Thoracic aorta (tissue), 2 donors: ENCODE measurements around the gene PARD3B. TPM values are rescaled to one million over a fixed set of nuclear protein-coding genes. Genes with fewer than 3 reads are reported as not detected.

Source experiments
- ATAC-seq: fragments of 150-250 bp; one replicate; pipeline ENCODE4 v1.8.0; 2017; ENCODE audit warnings: low read depth; ENCODE audit not compliant: insufficient number of reproducible peaks, low FRiP score
- DNase-seq: peaks from one replicate; pipeline ENCODE4 v3.0.0-alpha.2; 2020; ENCODE audit warnings: low spot score
- H3K27ac ChIP-seq, 2 donors: fragments of 200-600 bp; sonication (generic); 1 replicate in 1 of 2; 2 replicates in 1 of 2; pipeline ENCODE4 v1.5.1; 2016; ENCODE audit warnings: mild to moderate bottlenecking in 2 of 2, moderate library complexity in 2 of 2
- H3K27me3 ChIP-seq: fragments of 200-600 bp; sonication (generic); replicated peaks from 2 replicates; pipeline ENCODE4 v1.6.0; 2016; ENCODE audit warnings: mild to moderate bottlenecking; ENCODE audit not compliant: insufficient read depth
- H3K36me3 ChIP-seq: fragments of 200-600 bp; sonication (generic); one replicate; pipeline ENCODE4 v1.5.1; 2016
- H3K4me1 ChIP-seq, 2 donors: fragments of 200-600 bp; sonication (generic); 1 replicate in 1 of 2; 2 replicates in 1 of 2; pipeline versions ENCODE4 v1.5.1 to v1.6.0; 2016; ENCODE audit warnings: low read depth in 2 of 2, mild to moderate bottlenecking in 1 of 2; ENCODE audit not compliant: control insufficient read depth in 1 of 2
- H3K4me3 ChIP-seq: fragments of 200-600 bp; sonication (generic); 2 replicates; pipeline ENCODE4 v1.5.1; 2016; ENCODE audit warnings: mild to moderate bottlenecking
- H3K9me3 ChIP-seq: fragments of 200-600 bp; sonication (generic); 2 replicates; pipeline ENCODE4 v1.5.1; 2016
- total RNA-seq, 2 donors: library from RNA; depleted of rRNA; stranded (reverse); fragments of >200 nt; gene quantifications; one replicate each; pipeline versions ENCODE4 v1.1.0 to v1.2.3, GENCODE V29; 2016
- TF ChIP-seq, protein P1 (sequence below): fragments of 200-600 bp; sonication (generic); IDR thresholded peaks from one replicate; pipeline ENCODE4 v1.5.1; 2019; ENCODE audit warnings: antibody characterized with exemption

PARD3B gene
- total RNA-seq, 2 donors from 2014 or later: 25.7 to 34.5 TPM

DNA sequence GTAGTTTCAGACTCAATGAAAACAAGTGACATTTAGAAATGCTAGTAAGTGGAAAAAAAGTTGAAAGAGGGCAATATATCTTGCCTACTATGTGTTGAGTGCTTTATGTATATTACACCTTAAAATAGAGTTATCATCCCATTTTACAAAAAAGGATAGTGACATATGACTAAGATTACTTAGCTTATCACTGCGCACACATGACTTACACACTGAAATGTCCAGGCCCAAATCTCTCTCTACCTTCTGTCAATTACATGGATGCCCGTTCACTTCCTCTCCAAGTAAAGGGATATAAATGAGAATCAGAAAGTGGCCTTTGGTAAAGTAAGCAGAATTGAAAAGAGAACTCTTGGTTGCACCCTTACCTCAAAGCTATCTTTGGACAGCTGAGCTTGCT lies 3.6 kb upstream of the PARD3B start:
- H3K36me3 ChIP-seq: no peaks in the 10 kb centered on the region
- no peaks in the 10 kb centered on the region for H3K9me3 ChIP-seq
- no peak overlapping the region for H3K27ac ChIP-seq
- no peaks in the 10 kb centered on the region for H3K27me3 ChIP-seq
- H3K4me1 ChIP-seq: peaks cover 4 to 6% of the 10 kb centered on the region in 2 donors
- TF ChIP-seq, protein P1, sequence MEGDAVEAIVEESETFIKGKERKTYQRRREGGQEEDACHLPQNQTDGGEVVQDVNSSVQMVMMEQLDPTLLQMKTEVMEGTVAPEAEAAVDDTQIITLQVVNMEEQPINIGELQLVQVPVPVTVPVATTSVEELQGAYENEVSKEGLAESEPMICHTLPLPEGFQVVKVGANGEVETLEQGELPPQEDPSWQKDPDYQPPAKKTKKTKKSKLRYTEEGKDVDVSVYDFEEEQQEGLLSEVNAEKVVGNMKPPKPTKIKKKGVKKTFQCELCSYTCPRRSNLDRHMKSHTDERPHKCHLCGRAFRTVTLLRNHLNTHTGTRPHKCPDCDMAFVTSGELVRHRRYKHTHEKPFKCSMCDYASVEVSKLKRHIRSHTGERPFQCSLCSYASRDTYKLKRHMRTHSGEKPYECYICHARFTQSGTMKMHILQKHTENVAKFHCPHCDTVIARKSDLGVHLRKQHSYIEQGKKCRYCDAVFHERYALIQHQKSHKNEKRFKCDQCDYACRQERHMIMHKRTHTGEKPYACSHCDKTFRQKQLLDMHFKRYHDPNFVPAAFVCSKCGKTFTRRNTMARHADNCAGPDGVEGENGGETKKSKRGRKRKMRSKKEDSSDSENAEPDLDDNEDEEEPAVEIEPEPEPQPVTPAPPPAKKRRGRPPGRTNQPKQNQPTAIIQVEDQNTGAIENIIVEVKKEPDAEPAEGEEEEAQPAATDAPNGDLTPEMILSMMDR: no peak
- H3K4me3 ChIP-seq: no peak overlapping the region
- no peak for ATAC-seq
- no peak for DNase-seq

DNA sequence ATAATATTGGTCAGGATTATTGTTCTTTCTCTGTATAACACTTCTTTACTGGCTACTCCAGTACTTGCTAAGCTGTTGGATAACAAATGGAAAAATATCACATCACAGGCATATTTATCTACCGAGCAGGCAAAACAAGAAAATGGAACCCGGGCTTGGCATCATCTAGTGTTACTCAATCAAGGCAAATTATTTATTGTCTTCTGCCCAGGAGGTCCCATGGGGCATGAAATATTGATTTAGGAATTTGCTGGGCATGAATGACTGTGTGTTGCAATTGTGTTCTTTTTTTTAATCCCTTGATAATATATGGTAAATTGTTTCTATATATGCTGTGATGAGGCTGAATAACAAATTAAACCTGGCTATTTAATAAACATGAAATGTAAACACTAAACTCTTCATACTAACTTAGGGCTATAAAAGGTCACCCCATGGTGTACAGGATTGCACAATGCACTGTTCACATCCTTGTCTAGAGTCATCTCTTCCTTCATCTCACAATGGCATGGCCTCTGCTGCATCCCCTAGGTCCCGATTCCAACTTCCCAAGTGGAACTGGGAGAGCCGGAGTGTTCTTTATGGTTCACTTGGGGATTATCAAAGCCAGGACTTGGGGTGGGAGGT lies 2.2 kb upstream of the PARD3B start:
- no peaks in the 10 kb centered on the region for H3K36me3 ChIP-seq
- no peak for ATAC-seq

DNA sequence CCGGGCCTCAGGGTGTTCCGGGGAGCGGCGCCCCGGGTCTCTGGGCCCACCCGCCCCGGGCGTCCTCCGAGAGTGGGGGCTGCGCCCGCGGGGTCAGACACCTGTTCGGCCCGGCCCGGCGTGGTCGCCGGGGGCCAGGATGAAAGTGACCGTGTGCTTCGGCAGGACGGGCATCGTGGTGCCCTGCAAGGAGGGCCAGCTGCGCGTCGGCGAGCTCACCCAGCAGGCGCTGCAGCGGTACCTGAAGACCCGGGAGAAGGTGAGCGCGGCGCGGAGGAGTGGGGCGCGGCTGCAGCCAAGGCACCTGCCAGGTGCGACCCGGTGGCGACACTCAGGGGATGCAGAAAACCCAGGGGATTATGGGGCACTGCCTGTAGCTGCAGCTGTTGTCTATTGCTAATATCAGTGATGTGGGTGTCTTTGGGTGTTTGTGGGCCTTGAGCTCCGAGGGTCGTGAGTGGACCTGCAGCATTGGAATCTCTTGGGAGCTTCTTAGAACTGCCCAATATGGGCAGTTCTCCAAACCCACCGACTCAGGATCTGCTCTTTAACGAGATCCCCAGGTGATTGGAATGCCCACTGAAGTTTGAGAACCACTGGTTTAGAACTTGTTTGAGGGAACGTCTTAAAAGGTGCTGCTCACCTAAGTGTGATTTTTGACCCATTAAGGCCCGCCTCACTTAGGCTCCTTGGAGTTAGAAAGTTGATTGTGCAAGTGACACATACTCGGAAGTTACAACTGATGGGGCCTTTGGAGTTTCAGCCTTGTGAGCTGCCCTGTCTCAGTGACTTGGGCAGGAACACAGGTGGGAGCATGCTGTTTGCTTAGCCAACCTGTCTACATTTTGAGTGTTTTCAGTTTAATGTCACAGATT lies 823 bp downstream of the PARD3B start:
- Histone ChIP-seq H3K4me3 (peak overlapping the region; percentile 93), H3K4me1 (peaks cover 14 to 28% of the 10 kb centered on the region in 2 donors)
- DNase-seq: no peak

More for the DNA sequence above, 2.2 kb upstream of the PARD3B start:
- Histone ChIP-seq H3K9me3 (no peaks in the 10 kb centered on the region), H3K27ac (no peak overlapping the region), H3K4me3 (no peak overlapping the region), H3K4me1 (peaks cover 10 to 17% of the 10 kb centered on the region in 2 donors), H3K27me3 (no peaks in the 10 kb centered on the region)
- no peak for DNase-seq
- TF ChIP-seq, protein P1: no peak

DNA sequence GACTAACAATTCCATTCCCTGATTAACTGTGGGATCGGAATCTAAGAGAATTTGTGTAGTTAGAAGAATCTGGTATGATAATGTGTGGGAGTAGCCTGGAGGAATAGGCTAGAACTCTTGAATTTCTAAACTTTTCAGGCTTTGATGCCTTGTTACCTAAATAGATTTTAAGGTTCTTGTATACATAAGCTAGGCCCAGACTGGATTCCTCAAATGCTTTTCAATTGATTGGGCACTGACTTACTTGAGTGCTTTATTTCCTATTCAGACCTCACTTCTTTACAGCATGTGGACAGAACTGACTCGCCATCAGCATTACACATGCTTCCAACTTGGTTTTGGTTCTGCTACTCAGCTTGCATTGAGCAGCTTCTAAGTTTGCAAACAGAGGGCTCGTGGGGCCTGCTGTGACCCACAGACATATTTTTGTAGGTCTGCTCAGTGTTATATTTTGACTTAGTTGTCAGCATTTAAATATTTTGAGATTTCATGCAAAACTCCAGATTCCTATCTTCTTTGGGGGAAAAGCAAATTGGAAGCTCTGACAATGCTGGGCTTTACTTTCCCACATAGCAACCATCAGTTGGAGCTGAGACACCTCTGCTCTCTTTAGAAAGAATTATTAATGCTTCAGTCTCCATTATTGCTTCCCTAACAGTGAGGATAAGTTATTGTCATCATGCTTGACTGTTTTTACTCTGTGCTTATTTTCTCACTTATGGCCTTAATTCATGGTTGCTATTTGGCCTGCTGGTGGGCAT lies 5.7 kb downstream of the PARD3B start:
- Histone ChIP-seq H3K4me3 (no peak overlapping the region), H3K27ac (peak overlapping the region in 1 of 2 donors; percentile 55), H3K9me3 (no peaks in the 10 kb centered on the region), H3K27me3 (no peaks in the 10 kb centered on the region), H3K36me3 (no peaks in the 10 kb centered on the region), H3K4me1 (peaks cover 14 to 32% of the 10 kb centered on the region in 2 donors)
- ATAC-seq (no peak), DNase-seq (no peak)
- TF ChIP-seq, protein P1: no peak

More for the DNA sequence above, 823 bp downstream of the PARD3B start:
- Histone ChIP-seq H3K27ac (peak overlapping the region; percentile 81 to 87), H3K36me3 (no peaks in the 10 kb centered on the region), H3K9me3 (no peaks in the 10 kb centered on the region), H3K27me3 (no peaks in the 10 kb centered on the region)
- TF ChIP-seq, protein P1: no peak
- no peak for ATAC-seq

DNA sequence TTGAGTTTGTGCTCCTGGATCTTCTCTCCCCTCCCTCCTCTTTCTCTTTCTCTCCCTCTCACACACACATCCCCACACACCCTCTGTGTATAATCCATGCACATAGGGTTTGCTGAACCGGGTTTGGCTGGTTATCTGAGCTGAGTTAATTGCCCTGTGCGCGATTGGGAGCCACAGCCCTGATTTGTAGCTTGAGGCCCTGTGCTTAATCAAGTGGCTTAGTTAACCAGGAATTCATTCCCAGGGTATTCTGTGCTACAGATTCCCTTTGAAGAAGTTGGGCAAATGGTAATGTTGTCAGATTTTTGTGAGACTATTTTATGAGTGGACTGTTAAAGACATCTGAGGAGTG lies 6.2 kb downstream of the PARD3B start:
- Histone ChIP-seq H3K27me3 (no peaks in the 10 kb centered on the region), H3K9me3 (no peaks in the 10 kb centered on the region), H3K4me1 (peaks cover 12 to 28% of the 10 kb centered on the region in 2 donors), H3K4me3 (no peak overlapping the region), H3K36me3 (no peaks in the 10 kb centered on the region), H3K27ac (peak overlapping the region in 1 of 2 donors; percentile 55)
- ATAC-seq (no peak), DNase-seq (no peak)
- TF ChIP-seq, protein P1: no peak
